Measurements from ENCODE around the gene FCHSD2. TPM values are rescaled to one million over a fixed set of nuclear protein-coding genes. Genes with fewer than 3 reads are reported as not detected.

FCHSD2 gene
- total and polyA plus RNA-seq, 2 of the 8 experiments (the other 6 are each of a cell fraction or from before 2014, with no cell fraction given): 4.1 to 7.8 TPM

- H3K27ac ChIP-seq (ENCODE audit: low read depth, low read length): no peak overlapping the region
- DNase-seq (ENCODE audit: low read depth in 1 of 2, low spot score in 2 of 2): no peak
- TF ChIP-seq ASH2L (IDR thresholded peaks at IDR 0.05; ENCODE audit: low read length): no peak
- TF ChIP-seq, protein P1, sequence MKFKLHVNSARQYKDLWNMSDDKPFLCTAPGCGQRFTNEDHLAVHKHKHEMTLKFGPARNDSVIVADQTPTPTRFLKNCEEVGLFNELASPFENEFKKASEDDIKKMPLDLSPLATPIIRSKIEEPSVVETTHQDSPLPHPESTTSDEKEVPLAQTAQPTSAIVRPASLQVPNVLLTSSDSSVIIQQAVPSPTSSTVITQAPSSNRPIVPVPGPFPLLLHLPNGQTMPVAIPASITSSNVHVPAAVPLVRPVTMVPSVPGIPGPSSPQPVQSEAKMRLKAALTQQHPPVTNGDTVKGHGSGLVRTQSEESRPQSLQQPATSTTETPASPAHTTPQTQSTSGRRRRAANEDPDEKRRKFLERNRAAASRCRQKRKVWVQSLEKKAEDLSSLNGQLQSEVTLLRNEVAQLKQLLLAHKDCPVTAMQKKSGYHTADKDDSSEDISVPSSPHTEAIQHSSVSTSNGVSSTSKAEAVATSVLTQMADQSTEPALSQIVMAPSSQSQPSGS (IDR thresholded peaks at IDR 0.05; ENCODE audit: low read length): no peak
- TF ChIP-seq POU5F1 (IDR thresholded peaks at IDR 0.05; ENCODE audit: low read depth, low read length): no peak
- no peak for TF ChIP-seq PHF8 (conservative IDR thresholded peaks at IDR 0.05; ENCODE audit: low read depth, low read length)
- TF ChIP-seq GTF2F1 (IDR thresholded peaks at IDR 0.05; ENCODE audit: borderline replicate concordance, low read depth, low read length): no peak
- no peak for TF ChIP-seq EP300 (IDR thresholded peaks at IDR 0.05; ENCODE audit: borderline replicate concordance in 1 of 2, low read depth in 2 of 2, low read length in 2 of 2)
- TF ChIP-seq KDM4A (IDR thresholded peaks at IDR 0.05; ENCODE audit: low read depth, low read length, severe bottlenecking): no peak
- TF ChIP-seq KDM5A (IDR thresholded peaks at IDR 0.05; ENCODE audit: low read length): no peak
- no peak for TF ChIP-seq EGR1 (IDR thresholded peaks at IDR 0.05; ENCODE audit: borderline replicate concordance, low read depth, low read length)
Measured at GRCh38 chr11:72808331-72808798, 333.8 kb downstream of the FCHSD2 start.

More at GRCh38 chr11:72808331-72808798, 333.8 kb downstream of the FCHSD2 start:
- H3K79me1 ChIP-seq (ENCODE audit: low read depth, low read length): no peaks in the 10 kb centered on the region
- no peak overlapping the region for H3K56ac ChIP-seq (replicated peaks; ENCODE audit: insufficient read length, low read depth, low read length)
- no peak overlapping the region for H3K23ac ChIP-seq (ENCODE audit: insufficient read length)
- no peak overlapping the region for H4K91ac ChIP-seq (replicated peaks; ENCODE audit: insufficient read length, low read length)
- H2AK5ac ChIP-seq (ENCODE audit: low read depth, low read length): no peak overlapping the region
- peaks cover 0 to 2% of the 10 kb centered on the region in 2 experiments; a peak in 1 of 4 replicates for H3K79me2 ChIP-seq (ENCODE audit: control insufficient read depth in 1 of 2, insufficient read depth in 2 of 2, low read length in 2 of 2)
- no peak overlapping the region for H3K9ac ChIP-seq (replicated peaks in 1 of 4; ENCODE audit: extremely low read depth in 1 of 4, low read depth in 3 of 4, low read length in 3 of 4)
- H3K23me2 ChIP-seq (ENCODE audit: low read depth, low read length): peaks cover 3% of the 10 kb centered on the region; the same call in 1 of the 2 replicates
- no peak overlapping the region for H3K4me3 ChIP-seq (ENCODE audit: extremely low read depth in 1 of 4, insufficient read depth in 2 of 4, low read depth in 3 of 4, low read length in 4 of 4)
- peaks cover 0 to 8% (median 4%) of the 10 kb centered on the region in 4 experiments; a peak in 5 of 7 replicates for H3K4me1 ChIP-seq (replicated peaks in 1 of 4; ENCODE audit: control insufficient read depth in 3 of 4, insufficient read depth in 4 of 4, low read length in 3 of 4)
- no peak overlapping the region for H3K18ac ChIP-seq (ENCODE audit: extremely low read depth, low read length)
- ChIA-PET POLR2A (ENCODE audit: partially characterized antibody) (interaction anchor here (1.0 to 1.2 kb wide), 2 partner anchors 10 to 15 kb away, joined by 4 read pairs; partner anchors contain the start of gene STARD10), CTCF (ENCODE audit: partially characterized antibody) (interaction anchor here (1.0 to 5.7 kb wide), 3 partner anchors 14 to 83 kb away, joined by 4 to 51 read pairs (median 8); partner anchors contain the start of gene STARD10)
- H4K8ac ChIP-seq (ENCODE audit: extremely low read depth, insufficient read depth, low read length): no peak overlapping the region
- no peak overlapping the region for H2BK12ac ChIP-seq (ENCODE audit: low read depth, low read length)
- H4K5ac ChIP-seq (ENCODE audit: insufficient read length, low read depth, low read length): no peak overlapping the region
- H3K36me3 ChIP-seq (ENCODE audit: control insufficient read depth in 2 of 4, insufficient read depth in 4 of 4, low read length in 3 of 4): peaks cover 0 to 3% (median 0%) of the 10 kb centered on the region in 4 experiments; a peak in 1 of 8 replicates
- H2BK15ac ChIP-seq (ENCODE audit: low read length): no peak overlapping the region
- no peak overlapping the region for H2BK20ac ChIP-seq (ENCODE audit: low read length)
- 92% methylated on average over 4 of the region's 4 CpGs; no CpG with 5 or more reads in 1 of the 2 experiments for WGBS, 2 experiments (ENCODE audit: extremely low coverage in 1 of 2, insufficient coverage in 1 of 2, insufficient read length in 1 of 2, insufficient replicate concordance in 2 of 2, low coverage in 1 of 2, low lambda C conversion rate in 2 of 2, missing lambda C conversion rate in 1 of 2)
- no peaks in the 10 kb centered on the region for H3K9me3 ChIP-seq (ENCODE audit: insufficient read depth in 2 of 2, low read depth in 1 of 2, low read length in 1 of 2)
- H2AFZ ChIP-seq (ENCODE audit: low read length): no peak overlapping the region
- H3K14ac ChIP-seq (ENCODE audit: insufficient read length): no peak overlapping the region
- H3K27me3 ChIP-seq (replicated peaks in 1 of 4; ENCODE audit: control insufficient read depth in 3 of 4, extremely low read depth in 1 of 4, insufficient read depth in 3 of 4, low read length in 3 of 4): peaks cover 0 to 4% (median 2%) of the 10 kb centered on the region in 4 experiments; a peak in 3 of 7 replicates
- peaks cover 0 to 6% of the 10 kb centered on the region in 2 experiments for H4K20me1 ChIP-seq (replicated peaks in 1 of 2; ENCODE audit: control insufficient read depth in 1 of 2, insufficient read depth in 2 of 2, low read length in 2 of 2)
- no peak overlapping the region for H2BK5ac ChIP-seq (ENCODE audit: low read depth, low read length)
- H3K4ac ChIP-seq (replicated peaks; ENCODE audit: insufficient read length, low read depth, low read length): no peak overlapping the region
- H2BK120ac ChIP-seq (replicated peaks; ENCODE audit: low read depth, low read length): no peak overlapping the region
- no peak overlapping the region for H3K4me2 ChIP-seq (ENCODE audit: insufficient read depth in 1 of 2, low read depth in 2 of 2, low read length in 2 of 2)
- no peak for FAIRE-seq
